Stomach smooth muscle (tissue), 2 donors: ENCODE data around the gene DAPK1.

Experiments used
- H3K27ac ChIP-seq: one replicate; pipeline ENCODE4 v1.7.0; 2013; ENCODE audit warnings: mild to moderate bottlenecking, low read length, inconsistent platforms
- H3K27me3 ChIP-seq, 2 donors: one replicate each; pipeline ENCODE4 v1.7.0; 2013; ENCODE audit warnings: low read length in 2 of 2; ENCODE audit not compliant: insufficient read depth in 2 of 2, control insufficient read depth in 1 of 2
- H3K36me3 ChIP-seq, 2 donors: one replicate each; pipeline ENCODE4 v1.7.0; 2013; ENCODE audit warnings: low read length in 2 of 2; ENCODE audit not compliant: control insufficient read depth in 2 of 2, insufficient read depth in 2 of 2
- H3K4me1 ChIP-seq: one replicate; pipeline ENCODE4 v1.7.0; 2013; ENCODE audit warnings: low read length; ENCODE audit not compliant: control insufficient read depth, insufficient read depth
- H3K4me3 ChIP-seq, 2 donors: one replicate each; pipeline ENCODE4 v1.7.0; 2013; ENCODE audit warnings: low read length in 2 of 2
- H3K9ac ChIP-seq, 2 donors: one replicate each; pipeline ENCODE4 v1.7.0; 2013; ENCODE audit warnings: low read length in 2 of 2, mild to moderate bottlenecking in 1 of 2
- H3K9me3 ChIP-seq, 2 donors: one replicate each; pipeline ENCODE4 v1.7.0; 2013; ENCODE audit warnings: low read length in 2 of 2; ENCODE audit not compliant: control insufficient read depth in 2 of 2
- donor health status: healthy.
- donor health status: Pancreatic carcinoma.

Gene DAPK1

GRCh38 chr9:87713988-87714330 is 216.3 kb downstream of the DAPK1 start:
- Histone ChIP-seq H3K4me3 (peak overlapping the region in 1 of 2 donors; percentile 52), H3K36me3 (peaks cover 3 to 4% of the 10 kb centered on the region in 2 donors), H3K9ac (no peak overlapping the region), H3K4me1 (peaks cover 6% of the 10 kb centered on the region), H3K9me3 (no peaks in the 10 kb centered on the region), H3K27me3 (no peaks in the 10 kb centered on the region), H3K27ac (no peak overlapping the region)

GRCh38 chr9:87714819-87715218 is 217.2 kb downstream of the DAPK1 start:
- H3K9ac ChIP-seq, result no peak overlapping the region
- H3K4me1 ChIP-seq, result peaks cover 6% of the 10 kb centered on the region
- no peaks in the 10 kb centered on the region for H3K9me3 ChIP-seq
- no peak overlapping the region for H3K4me3 ChIP-seq
- H3K36me3 ChIP-seq, result no peaks in the 10 kb centered on the region
- H3K27me3 ChIP-seq, result no peaks in the 10 kb centered on the region
- H3K27ac ChIP-seq, result no peak overlapping the region

- Histone ChIP-seq H3K4me1 (peaks cover 6% of the 10 kb centered on the region), H3K27ac (no peak overlapping the region), H3K9me3 (no peaks in the 10 kb centered on the region), H3K9ac (no peak overlapping the region), H3K36me3 (no peaks in the 10 kb centered on the region), H3K4me3 (no peak overlapping the region), H3K27me3 (no peaks in the 10 kb centered on the region)
These were observed 218.5 kb downstream of the DAPK1 start for GRCh38 chr9:87716141-87716540.

GRCh38 chr9:87717456-87717855 is 219.8 kb downstream of the DAPK1 start:
- no peak overlapping the region for H3K9ac ChIP-seq
- no peaks in the 10 kb centered on the region for H3K9me3 ChIP-seq
- peaks cover 4% of the 10 kb centered on the region for H3K4me1 ChIP-seq
- H3K27ac ChIP-seq, result no peak overlapping the region
- no peak overlapping the region for H3K4me3 ChIP-seq
- H3K36me3 ChIP-seq, result no peaks in the 10 kb centered on the region
- H3K27me3 ChIP-seq, result no peaks in the 10 kb centered on the region

- Histone ChIP-seq H3K9me3 (no peaks in the 10 kb centered on the region), H3K36me3 (no peaks in the 10 kb centered on the region), H3K4me1 (peaks cover 1% of the 10 kb centered on the region)
These were observed 220.6 kb downstream of the DAPK1 start for GRCh38 chr9:87718231-87718630.

GRCh38 chr9:87718852-87719612 is 221.4 kb downstream of the DAPK1 start:
- no peaks in the 10 kb centered on the region for H3K27me3 ChIP-seq
- no peaks in the 10 kb centered on the region for H3K36me3 ChIP-seq
- no peak overlapping the region for H3K27ac ChIP-seq
- H3K9me3 ChIP-seq, result no peaks in the 10 kb centered on the region
- H3K9ac ChIP-seq, result no peak overlapping the region
- no peaks in the 10 kb centered on the region for H3K4me1 ChIP-seq
- H3K4me3 ChIP-seq, result no peak overlapping the region

More at GRCh38 chr9:87718231-87718630, 220.6 kb downstream of the DAPK1 start:
- no peaks in the 10 kb centered on the region for H3K27me3 ChIP-seq
- H3K27ac ChIP-seq, result no peak overlapping the region
- H3K4me3 ChIP-seq, result no peak overlapping the region
- H3K9ac ChIP-seq, result no peak overlapping the region

- no peak overlapping the region for H3K27ac ChIP-seq
- H3K4me3 ChIP-seq, result no peak overlapping the region
- H3K36me3 ChIP-seq, result no peaks in the 10 kb centered on the region
These were observed 222.5 kb downstream of the DAPK1 start for GRCh38 chr9:87720173-87720572.

GRCh38 chr9:87722393-87723088 is 224.9 kb downstream of the DAPK1 start:
- H3K9ac ChIP-seq, result no peak overlapping the region
- no peaks in the 10 kb centered on the region for H3K27me3 ChIP-seq
- no peak overlapping the region for H3K27ac ChIP-seq
- H3K36me3 ChIP-seq, result peaks cover 1 to 2% of the 10 kb centered on the region in 2 donors
- peaks cover 15% of the 10 kb centered on the region for H3K4me1 ChIP-seq
- H3K4me3 ChIP-seq, result no peak overlapping the region
- H3K9me3 ChIP-seq, result no peaks in the 10 kb centered on the region

More at GRCh38 chr9:87720173-87720572, 222.5 kb downstream of the DAPK1 start:
- Histone ChIP-seq H3K27me3 (no peaks in the 10 kb centered on the region), H3K9ac (no peak overlapping the region), H3K4me1 (no peaks in the 10 kb centered on the region), H3K9me3 (no peaks in the 10 kb centered on the region)

- peak overlapping the region; percentile 88 to 93 for H3K4me3 ChIP-seq
- H3K36me3 ChIP-seq, result peaks cover 23 to 26% of the 10 kb centered on the region in 2 donors
- H3K27me3 ChIP-seq, result no peaks in the 10 kb centered on the region
- peak overlapping the region; percentile 93 for H3K27ac ChIP-seq
- H3K9ac ChIP-seq, result peak overlapping the region; percentile 88 to 95
- H3K4me1 ChIP-seq, result peaks cover 23% of the 10 kb centered on the region
- no peaks in the 10 kb centered on the region for H3K9me3 ChIP-seq
These were observed 227.8 kb downstream of the DAPK1 start for GRCh38 chr9:87725356-87725899.

GRCh38 chr9:87725900-87726709 is 228.4 kb downstream of the DAPK1 start, which contains the start of gene CTSL:
CTSL (plus strand) TSS chr9:87726119; CDS start chr9:87727604, 1,485 bp downstream.
- no peaks in the 10 kb centered on the region for H3K9me3 ChIP-seq
- H3K27me3 ChIP-seq, result no peaks in the 10 kb centered on the region
- H3K9ac ChIP-seq, result peak within 1 kb of the TSS; percentile 88 to 95
- H3K4me3 ChIP-seq, result peak within 1 kb of the TSS; percentile 88 to 93
- H3K36me3 ChIP-seq, result peaks cover 30 to 32% of the 10 kb centered on the region in 2 donors
- H3K4me1 ChIP-seq, result peaks cover 23% of the 10 kb centered on the region
- H3K27ac ChIP-seq, result peak within 1 kb of the TSS; percentile 93
